Stimulated activated CD8-positive, alpha-beta memory T cell treated with anti-CD3 and anti-CD28 coated beads, Interleukin-15, amount 100 ng/mL, for 24 hours (primary cell): Measurements from ENCODE around the gene GASK1A.

Experiments
- DNase-seq: peaks from one replicate; pipeline ENCODE4 v3.0.0-alpha.2; 2020; ENCODE audit warnings: low read depth

Gene GASK1A

GRCh38 chr3:42983927-42984326 lies 4.8 kb downstream of the GASK1A start:
- DNase-seq: no peak

GRCh38 chr3:42984701-42985100 lies 5.6 kb downstream of the GASK1A start:
- DNase-seq: no peak

- DNase-seq: no peak
These were observed 9.0 kb downstream of the GASK1A start for GRCh38 chr3:42988097-42988496.

GRCh38 chr3:42988566-42988965 lies 9.5 kb downstream of the GASK1A start:
- no peak for DNase-seq

- no peak for DNase-seq
These were observed 12.5 kb downstream of the GASK1A start for GRCh38 chr3:42991341-42992315.

GRCh38 chr3:42994595-42994994 lies 15.5 kb downstream of the GASK1A start:
- DNase-seq: no peak

- no peak for DNase-seq
These were observed 16.9 kb downstream of the GASK1A start for GRCh38 chr3:42996021-42996420.

GRCh38 chr3:42996633-42997075 lies 17.5 kb downstream of the GASK1A start:
- DNase-seq: no peak

GRCh38 chr3:42999212-42999611 lies 20.1 kb downstream of the GASK1A start:
- DNase-seq: no peak

- no peak for DNase-seq
These were observed 20.5 kb downstream of the GASK1A start for GRCh38 chr3:42999632-43000031.

- no peak for DNase-seq
These were observed 21.3 kb downstream of the GASK1A start for GRCh38 chr3:43000387-43000786.

GRCh38 chr3:43001094-43001553 lies 22.0 kb downstream of the GASK1A start:
- DNase-seq: no peak

GRCh38 chr3:43001556-43002121 lies 22.5 kb downstream of the GASK1A start:
- no peak for DNase-seq

GRCh38 chr3:43004282-43004681 lies 25.2 kb downstream of the GASK1A start:
- DNase-seq: no peak

- no peak for DNase-seq
These were observed 26.1 kb downstream of the GASK1A start for GRCh38 chr3:43005253-43005652.

- no peak for DNase-seq
These were observed 26.9 kb downstream of the GASK1A start for GRCh38 chr3:43005981-43006380.

- no peak for DNase-seq
These were observed 27.7 kb downstream of the GASK1A start for GRCh38 chr3:43006825-43007224.

- no peak for DNase-seq
These were observed 30.4 kb downstream of the GASK1A start for GRCh38 chr3:43009547-43009946.

- DNase-seq: no peak
These were observed 31.5 kb downstream of the GASK1A start for GRCh38 chr3:43010638-43011037.

- DNase-seq: no peak
These were observed 32.5 kb downstream of the GASK1A start for GRCh38 chr3:43011638-43012037.

GRCh38 chr3:43012174-43012573 lies 33.1 kb downstream of the GASK1A start:
- DNase-seq: no peak

GRCh38 chr3:43013256-43013655 lies 34.1 kb downstream of the GASK1A start:
- DNase-seq: no peak

- DNase-seq: no peak
These were observed 34.6 kb downstream of the GASK1A start for GRCh38 chr3:43013743-43014155.
